ENCODE results near the gene CDH20. TPM values are rescaled to one million over a fixed set of nuclear protein-coding genes. Genes with fewer than 3 reads are reported as not detected.

Gene CDH20
- total RNA-seq, 1 experiment from 2014 or later, result 0.08 TPM

DNA sequence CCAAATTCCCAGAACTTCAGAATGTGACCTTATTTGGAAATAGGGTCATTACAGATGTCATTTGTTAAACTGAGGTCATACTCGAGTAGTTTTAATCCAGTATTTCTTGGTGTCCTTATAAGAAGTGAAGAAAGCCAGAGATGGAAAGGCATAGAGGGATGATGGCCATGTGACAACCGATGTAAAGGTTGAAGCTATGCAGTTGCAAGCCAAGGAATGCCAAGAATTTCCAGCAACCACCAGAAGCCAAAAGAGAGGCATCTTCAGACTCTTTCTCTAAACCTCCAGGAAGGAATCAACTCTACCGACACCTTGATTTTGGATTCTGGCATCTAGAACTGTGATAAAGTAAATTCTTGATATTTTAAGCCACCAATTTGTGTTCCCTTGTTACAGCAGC lies 242.2 kb downstream of the CDH20 start:
- DNase-seq (ENCODE audit: low spot score), result no peak

DNA sequence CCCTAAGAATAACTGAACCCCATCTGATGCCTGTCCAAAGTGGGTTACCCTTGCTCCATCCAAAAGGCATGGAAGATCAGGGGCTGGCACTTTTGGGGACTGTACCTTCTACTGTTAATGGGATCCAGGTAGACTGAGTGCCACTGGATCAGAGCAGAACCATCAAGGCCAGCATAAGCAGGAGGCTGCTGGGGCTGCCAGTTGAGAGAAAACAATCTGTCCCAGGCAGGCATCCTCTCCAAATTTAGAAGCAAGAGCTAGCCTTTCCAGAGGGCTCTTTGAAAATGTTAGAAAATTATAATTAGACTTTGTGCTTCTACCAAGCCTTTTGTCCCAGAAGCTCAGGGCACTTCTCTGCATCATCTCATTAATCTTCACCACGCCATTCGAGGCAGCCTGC lies 245.6 kb downstream of the CDH20 start:
- DNase-seq (ENCODE audit: low spot score), result no peak

DNA sequence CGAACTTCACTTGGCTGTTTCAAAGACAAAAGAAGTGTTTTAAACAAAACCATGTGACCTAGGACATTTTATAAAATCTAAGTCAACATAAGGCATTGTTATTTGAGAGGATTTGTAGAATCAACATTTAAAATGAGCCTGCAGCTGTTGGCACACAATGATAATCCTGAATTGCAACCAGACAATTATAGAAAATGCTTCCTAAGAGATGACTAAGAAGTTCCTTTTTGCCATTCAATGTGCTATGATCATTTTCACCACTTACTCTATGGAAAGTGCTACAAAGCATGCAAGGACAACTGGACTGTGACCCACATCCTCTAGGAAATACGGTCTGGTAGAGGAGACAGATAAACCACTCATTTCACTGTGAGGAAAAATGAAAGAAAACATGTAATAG lies 246.4 kb downstream of the CDH20 start:
- DNase-seq (ENCODE audit: low spot score), result no peak

DNA sequence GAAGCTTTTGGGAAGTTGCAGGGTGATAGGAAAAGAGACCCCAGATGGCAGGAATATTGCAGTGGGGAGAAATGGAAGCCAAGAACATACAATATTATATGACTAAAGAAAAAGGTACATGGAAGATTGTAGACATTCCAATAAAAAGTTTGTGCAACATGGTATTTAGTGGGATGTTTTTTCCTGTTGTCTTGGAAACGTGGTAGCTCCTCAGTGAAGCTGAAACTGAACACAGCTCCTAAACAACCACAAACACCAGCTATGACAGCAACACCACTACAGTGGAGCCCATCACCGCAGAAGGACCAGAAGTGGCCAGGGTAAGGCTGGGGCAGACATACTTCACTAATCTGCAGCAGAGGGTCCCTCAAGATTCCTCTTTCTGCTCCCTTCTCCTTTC lies 246.8 kb downstream of the CDH20 start:
- DNase-seq (ENCODE audit: low spot score), result no peak

DNA sequence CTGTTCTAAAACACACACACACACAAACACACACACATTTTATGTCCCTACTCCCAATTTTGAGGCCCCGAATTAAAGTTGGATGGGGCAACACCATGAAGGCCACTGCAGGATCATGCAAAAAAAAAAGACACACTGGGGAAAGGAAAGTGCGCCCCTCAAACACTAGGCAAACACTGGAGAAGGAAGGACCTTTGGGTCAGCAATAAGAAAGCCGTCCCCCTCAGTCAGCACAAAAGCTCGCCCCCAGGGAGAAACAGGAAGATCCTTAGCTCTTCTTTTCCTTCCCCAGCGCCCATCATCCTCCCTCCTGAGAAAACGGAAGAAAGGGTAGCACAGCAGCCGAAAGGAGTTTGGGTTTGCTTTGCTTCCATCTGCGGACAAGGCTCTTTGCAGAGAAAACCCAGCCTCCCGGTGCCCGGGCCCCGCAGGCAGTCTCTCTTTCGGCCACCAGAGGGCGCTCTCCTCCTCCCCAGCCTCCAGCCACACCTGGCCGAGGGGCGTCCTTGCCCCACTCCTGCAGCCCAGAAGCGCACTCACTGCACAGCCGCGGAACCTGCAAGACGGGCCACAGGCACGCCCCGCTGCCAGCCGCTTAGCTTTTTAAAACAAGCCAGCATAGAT lies 248.5 kb downstream of the CDH20 start:
- peak; percentile 33 for DNase-seq (ENCODE audit: low spot score)

DNA sequence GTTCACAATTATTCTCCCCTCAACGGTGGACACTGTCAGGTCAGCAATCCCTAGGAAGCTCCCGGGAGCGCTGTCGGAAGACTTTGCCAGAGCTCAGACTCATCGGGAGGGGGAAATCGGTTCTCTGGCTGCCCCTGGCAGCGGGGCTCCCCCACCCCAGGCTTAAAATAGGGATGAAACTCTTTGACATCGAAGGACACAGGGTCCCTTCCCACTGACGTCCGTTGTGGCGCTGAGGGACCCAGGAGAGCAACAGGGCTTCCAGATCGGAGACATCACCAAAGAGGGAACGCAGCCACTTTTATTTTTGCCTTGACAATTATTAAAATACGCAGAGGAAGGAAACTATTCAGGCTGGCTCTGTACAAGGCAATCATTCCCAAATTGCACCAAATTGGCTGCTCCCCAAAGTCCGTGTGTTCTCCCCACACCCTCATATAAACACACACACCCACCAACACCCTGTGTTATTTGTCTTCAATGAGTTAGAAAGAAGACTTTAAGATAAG lies 249.0 kb downstream of the CDH20 start:
- DNase-seq (ENCODE audit: low spot score), result no peak

DNA sequence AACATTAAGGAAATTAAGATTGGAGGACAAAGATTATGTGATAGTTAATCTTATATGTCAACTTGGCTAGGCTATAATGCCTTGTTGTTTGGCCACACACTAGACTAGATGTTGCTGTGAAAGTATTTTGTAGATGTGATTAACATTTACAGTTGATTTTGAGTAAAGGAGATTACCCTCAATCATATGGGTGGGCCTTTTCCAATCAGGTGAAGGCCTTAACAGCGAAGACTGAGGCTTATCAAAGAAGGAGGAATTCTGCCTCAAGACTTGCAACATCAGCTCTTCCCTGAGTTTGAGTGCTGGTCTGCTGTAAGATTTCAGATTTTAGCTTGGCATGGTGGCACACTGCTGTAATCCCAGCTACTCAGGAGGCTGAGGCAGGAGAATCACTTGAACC lies 250.3 kb downstream of the CDH20 start:
- no peak for DNase-seq (ENCODE audit: low spot score)

DNA sequence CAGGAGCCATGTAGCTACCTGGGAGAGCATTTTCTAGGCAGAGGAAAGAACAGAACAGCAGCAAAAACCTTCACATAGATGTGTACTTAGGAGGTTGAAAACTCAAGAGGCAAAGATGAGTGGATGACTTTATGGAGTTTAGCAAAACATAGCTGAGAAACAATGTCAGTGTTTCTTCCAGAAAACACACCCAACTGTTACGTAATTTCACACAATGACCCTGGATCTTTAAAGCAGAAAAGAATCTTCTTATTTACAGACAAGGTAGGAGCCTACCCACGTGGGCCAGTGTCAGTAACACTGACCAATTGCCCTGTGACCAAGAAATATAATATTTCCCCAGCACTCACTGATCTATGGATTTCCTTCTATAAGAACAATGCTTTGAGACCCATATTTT lies 254.6 kb downstream of the CDH20 start:
- no peak for DNase-seq (ENCODE audit: low spot score)

DNA sequence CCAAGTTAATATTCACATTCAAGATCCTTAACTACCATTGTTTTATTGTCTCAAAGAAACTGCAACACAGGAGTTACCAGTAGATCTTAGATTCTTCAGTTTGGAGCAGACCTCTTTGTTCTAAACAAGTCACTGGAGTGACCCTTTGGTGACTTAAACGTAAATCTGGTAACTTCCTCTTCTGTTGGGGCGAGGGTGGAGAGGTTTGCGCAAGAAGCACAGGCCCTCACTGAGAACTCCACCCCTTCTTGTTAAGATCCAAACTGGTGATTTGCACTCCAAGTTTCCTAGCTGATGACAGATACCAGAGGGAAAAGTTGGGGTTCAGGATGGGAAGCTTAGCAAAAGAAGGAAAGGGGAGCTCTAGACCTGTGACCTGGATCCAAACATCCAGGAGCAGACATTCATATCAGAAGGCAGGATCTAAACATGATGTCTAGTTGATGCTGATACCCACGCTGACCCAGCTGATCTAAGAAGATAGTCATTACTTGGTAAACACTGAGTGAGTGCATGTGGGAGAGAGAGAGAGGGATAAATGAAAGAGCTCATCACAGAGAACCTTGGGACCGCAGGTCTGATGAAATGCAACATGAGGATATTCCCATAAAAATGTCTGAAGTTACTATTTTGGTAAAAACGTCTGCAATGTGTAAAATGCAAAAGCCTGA lies 256.0 kb downstream of the CDH20 start:
- DNase-seq (ENCODE audit: low spot score), result no peak

DNA sequence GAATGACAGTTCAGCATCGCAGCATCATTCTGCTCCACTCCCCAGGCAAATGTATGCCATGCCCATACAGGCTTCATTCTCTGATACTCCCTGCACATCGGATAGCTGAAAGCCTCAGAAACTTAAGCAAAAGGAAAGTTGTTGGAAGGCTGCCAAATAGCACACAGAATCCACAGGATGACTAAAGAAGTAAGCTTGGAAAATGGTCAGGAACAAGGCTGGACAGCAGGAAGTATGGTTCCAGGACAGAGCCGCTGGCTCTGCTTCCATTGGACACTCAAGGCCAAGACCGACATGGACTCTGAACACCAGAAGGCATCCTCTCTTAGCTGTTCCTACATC lies 256.5 kb downstream of the CDH20 start:
- peak; percentile 59 for DNase-seq (ENCODE audit: low spot score)

DNA sequence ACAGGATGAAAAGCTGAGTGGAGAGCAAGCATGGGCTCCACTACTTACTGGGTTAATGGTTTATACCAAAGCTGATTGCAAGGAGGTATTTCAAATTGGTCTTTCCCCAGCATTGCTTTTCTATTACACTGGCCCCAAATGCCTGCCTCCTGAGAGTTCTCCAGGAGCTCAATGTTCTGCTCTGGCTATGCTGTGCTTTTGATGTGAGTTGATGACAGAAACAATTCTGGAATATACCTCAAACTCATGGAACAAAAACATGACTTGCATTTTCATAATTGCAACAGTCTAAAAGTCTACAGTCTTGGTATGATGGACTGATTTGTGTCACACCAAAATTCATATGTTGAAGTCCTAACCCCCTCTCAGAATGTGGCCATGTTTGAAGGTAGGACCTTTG lies 258.0 kb downstream of the CDH20 start:
- no peak for DNase-seq (ENCODE audit: low spot score)

DNA sequence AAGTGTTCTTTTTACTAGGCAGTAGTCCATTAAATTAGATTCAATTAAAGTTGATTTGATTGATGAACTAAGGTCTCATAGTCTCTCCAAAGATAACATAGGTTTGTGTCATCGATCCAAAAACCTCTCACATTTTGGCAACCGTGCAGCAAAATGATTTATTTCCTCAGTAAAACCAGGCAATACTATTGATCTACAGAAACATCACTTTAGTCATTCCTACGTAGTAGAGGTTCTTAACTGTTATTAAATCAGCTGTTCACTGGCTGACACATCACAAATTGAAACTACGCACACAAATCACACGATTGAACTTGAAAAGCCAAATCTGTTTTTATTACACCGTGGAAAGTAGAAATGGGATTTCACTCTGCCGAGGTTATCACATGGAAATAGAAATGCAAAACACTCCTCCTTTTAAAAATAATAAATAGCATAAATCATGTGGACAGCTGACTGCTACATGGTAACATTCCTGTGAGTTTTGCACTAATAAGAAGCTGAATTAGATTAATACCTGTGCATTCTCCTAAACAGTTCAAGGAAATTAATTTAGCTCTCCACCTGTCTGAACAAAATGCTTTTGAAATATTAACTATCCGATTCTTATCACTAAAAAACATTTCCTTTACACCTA lies 262.5 kb downstream of the CDH20 start:
- no peak for DNase-seq (ENCODE audit: low spot score)

DNA sequence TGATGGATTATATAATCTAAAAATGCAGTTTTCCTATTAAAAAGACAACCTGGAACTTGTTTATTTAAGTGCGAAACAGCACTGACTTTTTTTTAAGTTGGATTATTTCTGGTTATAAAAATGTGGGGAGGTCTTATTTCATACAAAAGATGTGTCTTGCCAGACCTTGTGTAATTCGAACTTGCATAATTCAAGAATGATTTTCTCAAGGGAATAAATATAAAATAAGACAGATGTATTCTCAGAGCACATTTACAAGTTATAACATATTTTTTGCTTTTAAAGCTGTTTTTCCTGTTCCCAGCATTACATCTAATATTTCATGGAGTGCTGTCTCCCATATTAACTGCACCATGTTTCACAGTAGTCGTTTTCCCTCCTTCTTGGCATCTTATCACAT lies 263.1 kb downstream of the CDH20 start:
- no peak for DNase-seq (ENCODE audit: low spot score)

DNA sequence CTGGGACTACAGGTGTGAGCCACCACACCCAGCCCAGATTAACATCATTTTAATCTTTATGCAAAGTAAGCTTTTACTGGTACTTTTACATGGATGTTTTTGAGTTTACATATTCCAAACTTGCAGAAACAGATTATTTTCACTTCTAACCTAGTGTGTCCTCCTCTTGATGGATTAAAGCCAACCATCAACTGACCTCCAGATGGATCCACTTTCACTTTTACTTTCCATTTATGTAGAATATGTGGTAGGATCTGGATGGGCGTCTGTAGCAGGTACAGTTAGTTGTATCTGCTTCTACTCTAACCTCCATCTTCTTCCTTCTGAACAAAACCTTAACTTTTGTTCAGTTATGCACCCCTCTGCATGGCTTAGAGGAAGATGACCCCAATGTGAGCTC lies 264.1 kb downstream of the CDH20 start:
- no peak for DNase-seq (ENCODE audit: low spot score)

DNA sequence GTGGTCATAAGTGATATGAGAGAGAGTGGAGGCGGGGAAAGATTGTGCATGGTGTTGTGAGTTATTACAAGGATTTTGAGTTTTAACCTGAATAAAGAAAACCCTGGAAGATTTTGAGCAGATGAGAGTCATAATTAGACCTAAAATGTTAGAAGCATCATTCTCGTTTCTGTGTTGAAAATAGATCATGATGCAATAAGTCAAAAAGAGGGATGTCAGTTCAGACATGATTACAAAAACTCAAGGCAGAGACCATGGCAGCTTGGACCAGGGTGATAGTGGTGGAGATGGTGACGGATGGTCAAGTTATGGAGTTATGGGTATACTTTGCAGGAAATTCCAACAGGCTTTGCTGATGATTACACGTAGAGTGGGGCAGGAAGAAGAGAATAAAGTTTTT lies 267.2 kb downstream of the CDH20 start:
- no peak for DNase-seq (ENCODE audit: low spot score)

DNA sequence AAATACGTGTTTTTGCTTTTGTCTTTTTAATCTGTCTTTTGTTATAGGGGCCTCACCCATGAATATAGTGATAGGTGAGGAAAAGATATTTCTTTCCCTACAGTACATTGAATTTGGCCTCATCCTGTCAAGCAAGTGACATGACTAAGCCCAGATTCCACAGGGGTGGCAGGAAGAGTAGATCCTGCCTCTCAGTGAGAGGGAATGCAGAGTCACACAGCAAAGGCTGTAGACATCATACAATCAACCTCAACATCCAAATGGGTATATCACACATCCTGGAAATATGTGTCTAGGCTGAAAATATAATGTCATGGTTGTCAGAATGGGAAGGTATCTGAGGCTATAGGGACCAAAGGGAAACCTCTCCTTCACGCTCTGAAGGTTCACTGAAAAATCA lies 269.6 kb downstream of the CDH20 start:
- DNase-seq (ENCODE audit: low spot score), result no peak

All from H4 (cell line).